ENCODE data around the gene KIFAP3.

DNA sequence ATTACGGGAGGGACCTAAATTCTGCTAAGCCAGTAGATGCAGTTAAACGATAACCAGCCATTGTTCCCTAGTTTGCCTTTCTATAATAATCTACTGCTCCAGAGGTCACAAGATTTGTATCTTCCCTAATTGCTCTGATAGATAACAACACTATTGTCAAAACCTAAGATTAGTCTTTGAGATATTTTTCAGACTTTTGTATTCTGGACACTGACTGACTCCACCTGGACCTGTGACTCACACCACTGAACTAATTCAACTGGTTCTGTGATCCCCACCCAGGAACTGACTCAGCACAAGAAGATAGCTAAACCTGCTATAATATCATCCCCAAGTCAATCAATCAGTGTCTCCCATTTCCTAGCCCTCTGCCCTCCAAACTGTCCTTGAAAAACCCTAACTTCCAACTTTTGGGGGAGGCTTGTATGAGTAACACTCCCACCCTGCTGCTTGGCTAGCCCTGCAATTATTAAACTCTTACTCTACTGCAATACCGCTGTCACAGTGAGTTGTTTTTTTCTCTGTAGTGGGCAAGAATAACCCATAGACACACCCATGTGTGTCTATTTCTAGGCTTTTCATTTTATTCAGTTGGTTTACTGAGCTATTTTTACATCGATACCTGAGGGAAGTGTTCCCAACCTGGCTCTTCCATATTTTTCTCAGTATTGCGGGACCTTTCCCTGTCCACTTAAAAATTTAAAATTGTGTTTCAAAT is 11.2 kb downstream of the KIFAP3 start:
- TF ChIP-seq POLR2A (IDR thresholded peaks at IDR 0.05), result no peak
- TF ChIP-seq, protein P1, sequence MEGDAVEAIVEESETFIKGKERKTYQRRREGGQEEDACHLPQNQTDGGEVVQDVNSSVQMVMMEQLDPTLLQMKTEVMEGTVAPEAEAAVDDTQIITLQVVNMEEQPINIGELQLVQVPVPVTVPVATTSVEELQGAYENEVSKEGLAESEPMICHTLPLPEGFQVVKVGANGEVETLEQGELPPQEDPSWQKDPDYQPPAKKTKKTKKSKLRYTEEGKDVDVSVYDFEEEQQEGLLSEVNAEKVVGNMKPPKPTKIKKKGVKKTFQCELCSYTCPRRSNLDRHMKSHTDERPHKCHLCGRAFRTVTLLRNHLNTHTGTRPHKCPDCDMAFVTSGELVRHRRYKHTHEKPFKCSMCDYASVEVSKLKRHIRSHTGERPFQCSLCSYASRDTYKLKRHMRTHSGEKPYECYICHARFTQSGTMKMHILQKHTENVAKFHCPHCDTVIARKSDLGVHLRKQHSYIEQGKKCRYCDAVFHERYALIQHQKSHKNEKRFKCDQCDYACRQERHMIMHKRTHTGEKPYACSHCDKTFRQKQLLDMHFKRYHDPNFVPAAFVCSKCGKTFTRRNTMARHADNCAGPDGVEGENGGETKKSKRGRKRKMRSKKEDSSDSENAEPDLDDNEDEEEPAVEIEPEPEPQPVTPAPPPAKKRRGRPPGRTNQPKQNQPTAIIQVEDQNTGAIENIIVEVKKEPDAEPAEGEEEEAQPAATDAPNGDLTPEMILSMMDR (IDR thresholded peaks at IDR 0.05), result no peak
